ENCODE results near the gene CBLIF.
A peak's percentile ranks its signal among the peaks of the same experiment; 100 is the strongest.
"Not testable (repeated sequence)": the region's sequence is repeated elsewhere in the genome, so short reads cannot be mapped to it uniquely, and the experiment has no call there.

The CBLIF gene

DNA sequence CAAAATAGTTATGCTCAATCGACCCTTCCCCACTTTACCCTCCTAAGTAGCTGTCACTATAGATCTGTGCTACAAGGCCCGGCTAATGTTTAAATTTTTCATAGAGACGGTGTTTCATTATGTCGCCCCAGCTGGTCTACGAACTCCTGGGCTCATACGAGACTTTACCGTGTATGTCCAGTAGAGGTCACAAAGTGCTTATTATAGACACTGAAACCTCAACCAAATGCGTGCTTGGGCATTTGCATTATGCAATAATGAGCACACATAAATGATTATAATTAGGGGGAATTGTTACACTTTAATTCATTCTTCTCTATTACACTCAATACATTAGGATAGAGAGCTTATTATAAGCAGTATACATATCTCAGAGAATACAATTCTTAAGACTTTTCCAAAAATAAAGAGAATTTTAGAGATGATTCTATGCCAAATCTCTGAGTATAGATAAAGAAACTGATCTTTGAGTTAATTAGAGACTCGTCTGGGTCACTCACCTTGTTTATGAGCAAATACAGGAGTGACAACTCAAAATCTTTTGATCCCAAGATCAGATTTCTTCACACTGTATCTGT, 22.2 kb downstream of the CBLIF start:
- TF ChIP-seq, protein P1, sequence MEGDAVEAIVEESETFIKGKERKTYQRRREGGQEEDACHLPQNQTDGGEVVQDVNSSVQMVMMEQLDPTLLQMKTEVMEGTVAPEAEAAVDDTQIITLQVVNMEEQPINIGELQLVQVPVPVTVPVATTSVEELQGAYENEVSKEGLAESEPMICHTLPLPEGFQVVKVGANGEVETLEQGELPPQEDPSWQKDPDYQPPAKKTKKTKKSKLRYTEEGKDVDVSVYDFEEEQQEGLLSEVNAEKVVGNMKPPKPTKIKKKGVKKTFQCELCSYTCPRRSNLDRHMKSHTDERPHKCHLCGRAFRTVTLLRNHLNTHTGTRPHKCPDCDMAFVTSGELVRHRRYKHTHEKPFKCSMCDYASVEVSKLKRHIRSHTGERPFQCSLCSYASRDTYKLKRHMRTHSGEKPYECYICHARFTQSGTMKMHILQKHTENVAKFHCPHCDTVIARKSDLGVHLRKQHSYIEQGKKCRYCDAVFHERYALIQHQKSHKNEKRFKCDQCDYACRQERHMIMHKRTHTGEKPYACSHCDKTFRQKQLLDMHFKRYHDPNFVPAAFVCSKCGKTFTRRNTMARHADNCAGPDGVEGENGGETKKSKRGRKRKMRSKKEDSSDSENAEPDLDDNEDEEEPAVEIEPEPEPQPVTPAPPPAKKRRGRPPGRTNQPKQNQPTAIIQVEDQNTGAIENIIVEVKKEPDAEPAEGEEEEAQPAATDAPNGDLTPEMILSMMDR (IDR thresholded peaks at IDR 0.05; ENCODE audit: insufficient read depth, low read depth, low read length, missing control alignments), result peak; percentile 51
- H3K4me3 ChIP-seq (ENCODE audit: low read depth, low read length), result no peak overlapping the region
- DNase-seq (ENCODE audit: low read depth), result peak; percentile 70

DNA sequence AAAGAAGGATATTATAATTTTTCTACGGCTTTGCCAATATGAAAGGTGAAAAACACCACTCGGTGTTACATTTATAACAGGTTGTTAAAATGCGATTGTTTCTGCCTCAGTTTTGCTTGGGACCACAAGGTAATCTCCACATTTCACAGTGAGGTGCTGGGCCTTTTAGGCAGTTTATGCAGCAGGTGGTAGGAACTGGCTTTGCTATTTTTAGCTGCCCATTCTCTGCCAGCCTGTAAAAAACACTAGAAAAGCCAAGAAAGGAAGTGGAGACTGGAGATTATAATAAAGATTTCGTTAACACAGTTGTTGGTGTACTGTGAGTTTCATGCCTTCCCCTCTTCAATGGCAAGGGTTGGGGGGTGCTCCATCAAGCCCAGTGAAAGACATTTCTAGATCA, 26.7 kb downstream of the CBLIF start:
- H3K4me3 ChIP-seq (ENCODE audit: low read depth, low read length), result no peak overlapping the region
- TF ChIP-seq, protein P1 (IDR thresholded peaks at IDR 0.05; ENCODE audit: insufficient read depth, low read depth, low read length, missing control alignments), result no peak
- DNase-seq (ENCODE audit: low read depth), result peak; percentile 9

DNA sequence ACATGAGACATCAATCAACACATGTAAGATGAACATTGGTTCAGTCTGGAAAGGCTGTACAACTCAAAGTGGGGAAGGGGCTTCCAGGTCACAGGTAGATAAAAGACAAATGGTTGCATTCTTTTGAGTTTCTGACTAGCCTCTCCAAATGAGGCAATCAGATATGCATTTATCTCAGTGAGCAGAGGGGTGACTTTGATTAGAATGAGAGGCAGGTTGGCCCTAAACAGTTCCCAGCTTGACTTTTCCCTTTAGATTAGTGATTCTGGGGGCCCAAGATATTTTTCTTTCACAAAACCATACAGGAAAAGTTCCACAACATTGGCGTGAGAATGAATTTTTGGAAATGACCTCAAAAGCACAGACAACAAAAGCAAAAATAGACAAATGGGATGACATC, 28.9 kb downstream of the CBLIF start:
- DNase-seq (ENCODE audit: low read depth), result not testable (repeated sequence)

GRCh38 chr11:59815754-59816153, 29.5 kb downstream of the CBLIF start:
- TF ChIP-seq, protein P1 (IDR thresholded peaks at IDR 0.05; ENCODE audit: insufficient read depth, low read depth, low read length, missing control alignments), result no peak
- no peak overlapping the region for H3K4me3 ChIP-seq (ENCODE audit: low read depth, low read length)
- no peak for DNase-seq (ENCODE audit: low read depth)

More for the DNA sequence above, 28.9 kb downstream of the CBLIF start:
- not testable (repeated sequence) for H3K4me3 ChIP-seq (ENCODE audit: low read depth, low read length)

GRCh38 chr11:59814021-59814420, 31.3 kb downstream of the CBLIF start:
- TF ChIP-seq, protein P1 (IDR thresholded peaks at IDR 0.05; ENCODE audit: insufficient read depth, low read depth, low read length, missing control alignments), result no peak
- H3K4me3 ChIP-seq (ENCODE audit: low read depth, low read length), result no peak overlapping the region

DNA sequence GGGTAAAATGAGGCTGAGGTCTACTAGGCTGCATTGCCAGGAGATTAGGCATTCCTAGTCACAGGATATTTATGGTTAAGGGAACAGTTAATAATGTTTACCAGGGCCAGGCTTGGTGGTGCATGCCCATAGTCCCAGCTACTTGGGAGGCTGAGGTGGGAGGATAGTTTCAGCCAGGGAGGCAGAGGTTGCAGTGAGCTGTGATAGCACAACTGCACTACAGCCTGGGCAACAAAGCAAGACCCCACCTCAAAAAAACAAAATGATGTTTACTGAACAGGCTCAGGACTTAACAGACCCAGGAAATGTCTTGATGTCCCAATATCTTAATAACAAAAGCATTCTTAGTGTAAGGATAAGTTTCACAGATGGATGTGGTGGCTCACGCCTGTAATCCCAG, 31.9 kb downstream of the CBLIF start:
- TF ChIP-seq, protein P1 (IDR thresholded peaks at IDR 0.05; ENCODE audit: insufficient read depth, low read depth, low read length, missing control alignments), result no peak
- no peak for DNase-seq (ENCODE audit: low read depth)
- H3K4me3 ChIP-seq (ENCODE audit: low read depth, low read length), result no peak overlapping the region

More at GRCh38 chr11:59814021-59814420, 31.3 kb downstream of the CBLIF start:
- no peak for DNase-seq (ENCODE audit: low read depth)

GRCh38 chr11:59812220-59812619, 33.1 kb downstream of the CBLIF start:
- no peak for DNase-seq (ENCODE audit: low read depth)
- TF ChIP-seq, protein P1 (IDR thresholded peaks at IDR 0.05; ENCODE audit: insufficient read depth, low read depth, low read length, missing control alignments), result no peak
- H3K4me3 ChIP-seq (ENCODE audit: low read depth, low read length), result no peak overlapping the region

All from GM12865 (cell line).